ENCODE measurements around the gene CRACDL. TPM values are rescaled to one million over a fixed set of nuclear protein-coding genes. Genes with fewer than 3 reads are reported as not detected.

Gene CRACDL
- total and polyA plus RNA-seq, 2 of the 13 experiments (the other 11 are each of a cell fraction or from before 2014, with no cell fraction given), result 0.15 to 0.26 TPM

DNA sequence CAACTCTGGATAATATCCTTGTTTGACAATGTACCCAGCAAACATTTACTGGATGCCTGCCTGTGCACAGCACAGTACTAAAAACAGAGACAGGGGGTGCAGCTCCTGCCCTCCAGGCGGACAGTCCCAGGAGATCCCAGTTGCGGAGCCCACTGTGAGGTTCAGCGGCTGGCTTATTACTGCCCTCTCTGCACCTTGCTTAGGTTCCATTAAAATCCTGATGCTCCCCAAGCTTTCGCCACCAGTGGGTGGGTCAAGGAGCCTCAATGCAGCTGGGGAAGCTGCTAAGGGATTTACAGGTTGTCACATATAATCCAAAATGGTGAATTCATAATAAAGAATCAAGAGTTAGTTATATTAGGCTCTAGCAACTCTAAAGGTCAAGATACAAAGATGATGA, 38.3 kb downstream of the CRACDL start:
- BruUV-seq (replicated peaks), result no TSS peak
- H3K27me3 ChIP-seq (ENCODE audit: control insufficient read depth in 1 of 2, insufficient read depth in 2 of 2, low read length in 2 of 2), result peaks cover 4 to 38% of the 10 kb centered on the region in 2 experiments; a peak in 4 of 5 replicates
- ChIA-PET CTCF (ENCODE audit: low intra/inter-chr PET ratio, low total read pairs) (no interaction called here), POLR2A (no interaction called here)
- H2AFZ ChIP-seq (ENCODE audit: low read length), result no peak overlapping the region
- H3K36me3 ChIP-seq (replicated peaks in 1 of 2; ENCODE audit: control insufficient read depth in 1 of 2, insufficient read depth in 2 of 2, low read length in 2 of 2), result no peaks in the 10 kb centered on the region
- ATAC-seq, result no peak
- WGBS (ENCODE audit: low lambda C conversion rate), result 76% methylated on average over 4 of the region's 4 CpGs
- no peak for DNase-seq (ENCODE audit: low spot score)
- in situ Hi-C loops (cut with HindIII; ENCODE audit: extremely low pct_ligation_motif_present, low pct_unique_long_range_greater_than_20kb) (no loop called here), intact Hi-C loops (cut with micrococcal nuclease; ENCODE audit: unreplicated experiment) (no loop called here)
- no peaks in the 10 kb centered on the region for H3K4me1 ChIP-seq (ENCODE audit: insufficient read depth, low read length)
- no peak overlapping the region for H3K9ac ChIP-seq (ENCODE audit: insufficient read depth, low read depth, low read length)
- no peaks in the 10 kb centered on the region for H4K20me1 ChIP-seq (ENCODE audit: insufficient read depth, low read length)
- no peaks in the 10 kb centered on the region for H3K79me2 ChIP-seq (ENCODE audit: insufficient read depth, low read length)
- H3K4me2 ChIP-seq (ENCODE audit: low read depth, low read length), result no peak overlapping the region
- TF ChIP-seq, protein P1, sequence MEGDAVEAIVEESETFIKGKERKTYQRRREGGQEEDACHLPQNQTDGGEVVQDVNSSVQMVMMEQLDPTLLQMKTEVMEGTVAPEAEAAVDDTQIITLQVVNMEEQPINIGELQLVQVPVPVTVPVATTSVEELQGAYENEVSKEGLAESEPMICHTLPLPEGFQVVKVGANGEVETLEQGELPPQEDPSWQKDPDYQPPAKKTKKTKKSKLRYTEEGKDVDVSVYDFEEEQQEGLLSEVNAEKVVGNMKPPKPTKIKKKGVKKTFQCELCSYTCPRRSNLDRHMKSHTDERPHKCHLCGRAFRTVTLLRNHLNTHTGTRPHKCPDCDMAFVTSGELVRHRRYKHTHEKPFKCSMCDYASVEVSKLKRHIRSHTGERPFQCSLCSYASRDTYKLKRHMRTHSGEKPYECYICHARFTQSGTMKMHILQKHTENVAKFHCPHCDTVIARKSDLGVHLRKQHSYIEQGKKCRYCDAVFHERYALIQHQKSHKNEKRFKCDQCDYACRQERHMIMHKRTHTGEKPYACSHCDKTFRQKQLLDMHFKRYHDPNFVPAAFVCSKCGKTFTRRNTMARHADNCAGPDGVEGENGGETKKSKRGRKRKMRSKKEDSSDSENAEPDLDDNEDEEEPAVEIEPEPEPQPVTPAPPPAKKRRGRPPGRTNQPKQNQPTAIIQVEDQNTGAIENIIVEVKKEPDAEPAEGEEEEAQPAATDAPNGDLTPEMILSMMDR (CRISPR knock-in tag; IDR thresholded peaks at IDR 0.05), result no peak
- TF ChIP-seq ZNF484 (CRISPR knock-in tag; IDR thresholded peaks at IDR 0.05; ENCODE audit: borderline replicate concordance, low read depth) (no peak), ZNF576 (CRISPR knock-in tag; IDR thresholded peaks at IDR 0.05) (no peak), IRX3 (CRISPR knock-in tag; IDR thresholded peaks at IDR 0.05; ENCODE audit: borderline replicate concordance, low read depth) (no peak), IKZF4 (CRISPR knock-in tag; IDR thresholded peaks at IDR 0.05; ENCODE audit: borderline replicate concordance, low read depth, not compliant biosample characterization) (no peak), ZFAT (CRISPR knock-in tag; conservative IDR thresholded peaks at IDR 0.05) (no peak)
- H3K4me3 ChIP-seq (replicated peaks in 1 of 3; ENCODE audit: insufficient read depth in 1 of 3, low read depth in 2 of 3, low read length in 3 of 3), result no peak overlapping the region
- no peak for FAIRE-seq
- no peaks in the 10 kb centered on the region for H3K9me3 ChIP-seq (ENCODE audit: low read length)
- H3K27ac ChIP-seq (ENCODE audit: extremely low read length, insufficient read depth, low read length), result no peak overlapping the region

GRCh38 chr2:98896944-98897343, 39.1 kb downstream of the CRACDL start:
- in situ Hi-C loops (cut with HindIII; ENCODE audit: extremely low pct_ligation_motif_present, low pct_unique_long_range_greater_than_20kb) (no loop called here), intact Hi-C loops (cut with micrococcal nuclease; ENCODE audit: unreplicated experiment) (no loop called here)
- ATAC-seq, result no peak
- WGBS (ENCODE audit: low lambda C conversion rate), result 51% methylated on average over 9 of the region's 9 CpGs
- Histone ChIP-seq H3K9ac (ENCODE audit: insufficient read depth, low read depth, low read length) (no peak overlapping the region), H3K27me3 (ENCODE audit: control insufficient read depth in 1 of 2, insufficient read depth in 2 of 2, low read length in 2 of 2) (peaks cover 3 to 38% of the 10 kb centered on the region in 2 experiments; a peak in 4 of 5 replicates), H3K79me2 (ENCODE audit: insufficient read depth, low read length) (no peaks in the 10 kb centered on the region), H3K9me3 (ENCODE audit: low read length) (no peaks in the 10 kb centered on the region), H3K4me3 (replicated peaks in 1 of 3; ENCODE audit: insufficient read depth in 1 of 3, low read depth in 2 of 3, low read length in 3 of 3) (no peak overlapping the region), H3K4me2 (ENCODE audit: low read depth, low read length) (no peak overlapping the region), H2AFZ (ENCODE audit: low read length) (no peak overlapping the region), H4K20me1 (ENCODE audit: insufficient read depth, low read length) (no peaks in the 10 kb centered on the region), H3K36me3 (replicated peaks in 1 of 2; ENCODE audit: control insufficient read depth in 1 of 2, insufficient read depth in 2 of 2, low read length in 2 of 2) (no peaks in the 10 kb centered on the region), H3K27ac (ENCODE audit: extremely low read length, insufficient read depth, low read length) (no peak overlapping the region), H3K4me1 (ENCODE audit: insufficient read depth, low read length) (no peaks in the 10 kb centered on the region)
- DNase-seq (ENCODE audit: low spot score), result no peak
- no TSS peak for BruUV-seq (replicated peaks)
- FAIRE-seq, result no peak
- POLR2A ChIA-PET, result no interaction called here
- CTCF ChIA-PET (ENCODE audit: low intra/inter-chr PET ratio, low total read pairs), result no interaction called here
- TF ChIP-seq ZNF34 (CRISPR knock-in tag; IDR thresholded peaks at IDR 0.05; ENCODE audit: borderline replicate concordance) (no peak), AGO1 (IDR thresholded peaks at IDR 0.05; ENCODE audit: low read depth, low read length, poor library complexity, severe bottlenecking) (no peak), ZNF670 (CRISPR knock-in tag; IDR thresholded peaks at IDR 0.05; ENCODE audit: borderline replicate concordance) (no peak), RBAK (CRISPR knock-in tag; IDR thresholded peaks at IDR 0.05) (no peak), MIXL1 (CRISPR knock-in tag; IDR thresholded peaks at IDR 0.05) (no peak), KMT2B (CRISPR knock-in tag; IDR thresholded peaks at IDR 0.05) (no peak), ZNF180 (CRISPR knock-in tag; IDR thresholded peaks at IDR 0.05; ENCODE audit: borderline replicate concordance, low read depth) (no peak), ZNF101 (CRISPR knock-in tag; IDR thresholded peaks at IDR 0.05; ENCODE audit: borderline replicate concordance, low read depth) (no peak)
- TF ChIP-seq, protein P2, sequence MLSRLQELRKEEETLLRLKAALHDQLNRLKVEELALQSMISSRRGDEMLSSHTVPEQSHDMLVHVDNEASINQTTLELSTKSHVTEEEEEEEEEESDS (CRISPR knock-in tag; IDR thresholded peaks at IDR 0.05; ENCODE audit: borderline replicate concordance), result no peak
